ENCODE measurements around the gene DYNLT1. TPM values are rescaled to one million over a fixed set of nuclear protein-coding genes. Genes with fewer than 3 reads are reported as not detected.

The DYNLT1 gene
- total RNA-seq, 1 experiment from 2014 or later = 50.5 TPM

DNA sequence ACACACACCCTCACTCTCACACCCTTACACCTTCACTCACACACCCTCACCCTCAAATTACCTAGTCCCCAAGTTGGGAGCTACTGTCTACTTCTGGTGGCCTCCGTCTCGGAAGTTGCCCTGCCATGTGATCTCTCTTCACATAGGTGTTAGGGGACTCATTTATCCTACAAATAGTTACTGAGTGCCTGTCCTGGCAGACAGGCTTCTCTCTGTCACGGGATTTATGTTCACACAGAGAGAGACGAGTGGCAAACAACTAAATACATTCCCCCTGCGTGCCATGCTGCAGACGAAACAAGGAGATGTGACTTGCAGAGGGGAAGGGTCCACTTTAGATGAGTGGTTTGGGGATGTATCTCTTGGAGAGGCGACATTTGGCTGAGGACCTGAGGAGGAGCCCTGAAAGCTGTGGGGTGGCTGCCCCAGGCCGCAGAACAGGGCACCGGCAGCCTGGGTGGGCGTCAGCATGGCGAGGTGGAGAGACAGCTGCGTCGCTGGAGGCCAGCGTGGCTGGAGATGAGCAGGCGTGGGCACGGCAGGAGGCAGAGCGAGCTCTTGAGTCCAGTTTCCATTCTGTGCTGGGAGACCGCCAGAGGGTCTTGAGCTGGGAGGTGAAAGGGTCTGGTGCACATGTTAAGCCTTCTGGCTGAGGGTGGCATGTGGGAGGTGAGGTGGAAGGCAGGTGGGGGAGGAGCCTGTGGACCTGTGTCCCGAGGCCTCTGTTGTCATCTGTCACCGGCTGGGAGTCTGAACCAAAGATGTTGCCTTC is 17.2 kb downstream of the DYNLT1 start:
- TF ChIP-seq EZH2 (IDR thresholded peaks at IDR 0.05; ENCODE audit: low read length, unreplicated experiment) = no peak
- no peak for TF ChIP-seq EZH2phosphoT487 (IDR thresholded peaks at IDR 0.05; ENCODE audit: borderline replicate concordance, low read length)
- TF ChIP-seq, protein P1, sequence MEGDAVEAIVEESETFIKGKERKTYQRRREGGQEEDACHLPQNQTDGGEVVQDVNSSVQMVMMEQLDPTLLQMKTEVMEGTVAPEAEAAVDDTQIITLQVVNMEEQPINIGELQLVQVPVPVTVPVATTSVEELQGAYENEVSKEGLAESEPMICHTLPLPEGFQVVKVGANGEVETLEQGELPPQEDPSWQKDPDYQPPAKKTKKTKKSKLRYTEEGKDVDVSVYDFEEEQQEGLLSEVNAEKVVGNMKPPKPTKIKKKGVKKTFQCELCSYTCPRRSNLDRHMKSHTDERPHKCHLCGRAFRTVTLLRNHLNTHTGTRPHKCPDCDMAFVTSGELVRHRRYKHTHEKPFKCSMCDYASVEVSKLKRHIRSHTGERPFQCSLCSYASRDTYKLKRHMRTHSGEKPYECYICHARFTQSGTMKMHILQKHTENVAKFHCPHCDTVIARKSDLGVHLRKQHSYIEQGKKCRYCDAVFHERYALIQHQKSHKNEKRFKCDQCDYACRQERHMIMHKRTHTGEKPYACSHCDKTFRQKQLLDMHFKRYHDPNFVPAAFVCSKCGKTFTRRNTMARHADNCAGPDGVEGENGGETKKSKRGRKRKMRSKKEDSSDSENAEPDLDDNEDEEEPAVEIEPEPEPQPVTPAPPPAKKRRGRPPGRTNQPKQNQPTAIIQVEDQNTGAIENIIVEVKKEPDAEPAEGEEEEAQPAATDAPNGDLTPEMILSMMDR (conservative IDR thresholded peaks at IDR 0.05; ENCODE audit: low read depth, low read length) = no peak
- Histone ChIP-seq H3K9me3 (ENCODE audit: low read length) (no peaks in the 10 kb centered on the region), H3K36me3 (ENCODE audit: low read depth, low read length) (peaks cover 2% of the 10 kb centered on the region), H3K79me2 (ENCODE audit: low read length) (no peaks in the 10 kb centered on the region), H3K27ac (ENCODE audit: low read length) (no peak overlapping the region), H2AFZ (ENCODE audit: low read length) (no peak overlapping the region), H3K9ac (ENCODE audit: low read length) (no peak overlapping the region), H3F3A (ENCODE audit: low read length, unreplicated experiment) (no peaks in the 10 kb centered on the region), H3K9me2 (replicated peaks; ENCODE audit: low read length) (no peaks in the 10 kb centered on the region), H4K20me1 (ENCODE audit: low read length) (no peaks in the 10 kb centered on the region), H3K4me1 (ENCODE audit: insufficient read depth, low read length) (peaks cover 8% of the 10 kb centered on the region; the same call in 1 of the 2 replicates), H3K4me3 (ENCODE audit: low read length) (no peak overlapping the region), H3K4me2 (ENCODE audit: low read length) (no peak overlapping the region), H3K27me3 (ENCODE audit: low read length) (no peaks in the 10 kb centered on the region)
- BruUV-seq (replicated peaks) = no TSS peak
- CTCF ChIA-PET = no interaction called here
- DNase-seq = no peak
- no peak for ATAC-seq
- intact Hi-C loops (cut with micrococcal nuclease) = no loop called here
- POLR2A ChIA-PET (ENCODE audit: unreplicated experiment) = no interaction called here

DNA sequence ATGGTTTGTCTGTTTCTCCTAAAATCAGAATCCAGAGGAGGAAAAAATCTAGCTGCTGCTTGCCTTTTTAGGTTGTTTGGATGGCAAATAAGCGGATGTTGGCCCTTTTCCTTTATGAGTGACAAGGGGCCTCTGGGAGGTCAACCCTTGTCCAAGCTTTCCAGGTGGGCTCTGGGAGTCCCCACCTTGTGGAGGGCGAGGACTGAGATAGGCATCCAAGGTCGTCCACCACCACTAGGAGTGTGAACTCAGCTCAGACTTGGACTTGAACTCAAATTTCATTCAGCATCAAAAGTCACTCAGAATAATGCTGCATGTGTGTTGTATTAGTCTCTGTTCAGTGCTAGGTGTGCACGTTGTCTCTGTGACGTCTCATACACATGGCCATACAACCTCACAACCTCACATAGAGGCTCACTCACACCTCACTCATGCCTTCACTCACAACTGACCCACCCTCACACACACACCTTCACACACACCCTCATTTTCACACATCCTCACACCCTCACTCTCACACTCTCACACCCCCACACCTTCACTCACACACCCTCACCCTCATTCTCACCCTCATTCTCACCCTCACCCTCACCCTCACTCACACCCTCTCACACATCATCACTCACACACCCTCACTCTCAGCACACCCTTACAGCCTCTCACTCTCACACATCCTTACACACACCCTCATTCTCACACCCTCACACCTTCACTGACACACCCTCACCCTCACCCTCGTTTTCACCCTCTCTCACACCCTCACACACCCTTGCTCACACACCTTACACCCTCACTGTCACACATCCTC is 18.0 kb downstream of the DYNLT1 start:
- peaks cover 2% of the 10 kb centered on the region for H3K36me3 ChIP-seq (ENCODE audit: low read depth, low read length)
- H3K4me3 ChIP-seq (ENCODE audit: low read length) = no peak overlapping the region
- no peak for DNase-seq
- no peak for TF ChIP-seq EZH2 (IDR thresholded peaks at IDR 0.05; ENCODE audit: low read length, unreplicated experiment)
- TF ChIP-seq, protein P1 (conservative IDR thresholded peaks at IDR 0.05; ENCODE audit: low read depth, low read length) = no peak
- no peak for TF ChIP-seq EZH2phosphoT487 (IDR thresholded peaks at IDR 0.05; ENCODE audit: borderline replicate concordance, low read length)
- no peaks in the 10 kb centered on the region for H3F3A ChIP-seq (ENCODE audit: low read length, unreplicated experiment)
- H4K20me1 ChIP-seq (ENCODE audit: low read length) = no peaks in the 10 kb centered on the region
- no peaks in the 10 kb centered on the region for H3K79me2 ChIP-seq (ENCODE audit: low read length)
- BruUV-seq (replicated peaks) = no TSS peak
- H2AFZ ChIP-seq (ENCODE audit: low read length) = no peak overlapping the region
- CTCF ChIA-PET = no interaction called here
- H3K9me2 ChIP-seq (replicated peaks; ENCODE audit: low read length) = no peaks in the 10 kb centered on the region
- no peaks in the 10 kb centered on the region for H3K27me3 ChIP-seq (ENCODE audit: low read length)
- ATAC-seq = no peak
- 0 out of 2 replicates have a peak, but pooled peaks cover under 1% of the 10 kb centered on the region for H3K4me1 ChIP-seq (ENCODE audit: insufficient read depth, low read length)
- H3K9me3 ChIP-seq (ENCODE audit: low read length) = no peaks in the 10 kb centered on the region
- POLR2A ChIA-PET (ENCODE audit: unreplicated experiment) = no interaction called here
- intact Hi-C loops (cut with micrococcal nuclease) = no loop called here
- H3K9ac ChIP-seq (ENCODE audit: low read length) = no peak overlapping the region
- H3K4me2 ChIP-seq (ENCODE audit: low read length) = no peak overlapping the region
- H3K27ac ChIP-seq (ENCODE audit: low read length) = no peak overlapping the region

Measured in PC-3 (cell line).